Measurements from ENCODE around the gene KCNAB1.
A peak's percentile ranks its signal among the peaks of the same experiment; 100 is the strongest.

KCNAB1 gene

GRCh38 chr3:156417559-156418132 lies 297.3 kb downstream of the KCNAB1 start:
- no peak for DNase-seq

GRCh38 chr3:156418428-156418827 lies 298.1 kb downstream of the KCNAB1 start:
- no peak for DNase-seq

DNA sequence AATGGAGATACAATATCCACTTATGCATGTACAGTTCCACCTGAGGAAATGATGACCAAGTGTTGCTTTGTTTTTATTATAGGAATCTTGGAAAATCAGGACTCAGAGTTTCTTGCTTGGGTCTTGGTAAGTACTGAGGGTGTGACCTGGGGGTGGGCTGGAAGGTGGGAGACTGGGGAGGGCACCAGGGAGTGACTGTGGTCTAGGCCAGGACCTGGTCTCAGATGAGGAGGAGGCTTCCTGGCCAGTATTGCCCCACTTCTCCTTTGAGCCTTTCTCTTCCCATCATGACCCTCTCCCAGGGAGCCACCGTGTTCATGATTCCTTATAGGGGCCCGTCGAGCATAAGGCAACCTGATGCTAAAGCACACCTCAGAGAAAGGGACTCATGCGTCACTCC lies 301.2 kb downstream of the KCNAB1 start:
- no peak for DNase-seq

GRCh38 chr3:156424758-156425157 lies 304.4 kb downstream of the KCNAB1 start:
- no peak for DNase-seq

DNA sequence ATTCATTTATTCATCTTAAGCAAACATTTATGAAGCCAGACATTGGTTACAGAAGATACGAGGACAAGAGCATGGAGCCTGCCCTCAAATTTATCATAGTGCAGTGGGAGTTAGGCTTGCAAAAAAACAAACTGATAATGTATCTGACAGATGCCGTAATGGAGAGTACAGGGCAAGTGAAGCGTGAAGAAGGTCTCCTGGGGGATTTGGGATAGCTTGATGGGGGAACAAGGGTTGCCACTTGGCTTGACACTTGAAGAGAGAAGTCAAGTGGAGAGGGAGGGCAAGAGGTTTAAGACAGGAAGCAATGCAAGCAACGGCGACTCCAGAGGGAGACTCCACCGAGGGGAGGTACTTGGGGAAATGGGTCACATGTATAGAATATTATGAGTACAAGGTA lies 305.3 kb downstream of the KCNAB1 start:
- DNase-seq, result no peak

DNA sequence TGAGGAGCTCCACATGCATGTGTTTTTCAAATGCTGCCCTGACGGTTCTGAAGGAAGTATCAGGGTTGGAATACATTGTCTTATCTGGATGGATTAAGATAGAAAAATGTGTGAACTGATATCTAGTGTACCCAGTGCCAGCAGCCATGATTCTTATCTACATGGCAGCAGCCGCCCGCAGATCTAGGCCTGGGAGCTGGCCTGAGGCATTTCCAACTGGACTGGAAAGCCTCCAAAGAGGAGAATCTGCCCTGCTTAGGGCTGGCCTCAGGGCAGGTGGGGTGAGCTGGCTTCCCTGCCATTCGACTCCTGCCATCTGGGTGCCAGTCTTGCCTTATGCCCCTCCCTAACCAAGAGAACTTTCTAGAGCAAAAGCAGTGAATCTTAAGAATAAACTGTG lies 308.7 kb downstream of the KCNAB1 start:
- DNase-seq, result no peak

DNA sequence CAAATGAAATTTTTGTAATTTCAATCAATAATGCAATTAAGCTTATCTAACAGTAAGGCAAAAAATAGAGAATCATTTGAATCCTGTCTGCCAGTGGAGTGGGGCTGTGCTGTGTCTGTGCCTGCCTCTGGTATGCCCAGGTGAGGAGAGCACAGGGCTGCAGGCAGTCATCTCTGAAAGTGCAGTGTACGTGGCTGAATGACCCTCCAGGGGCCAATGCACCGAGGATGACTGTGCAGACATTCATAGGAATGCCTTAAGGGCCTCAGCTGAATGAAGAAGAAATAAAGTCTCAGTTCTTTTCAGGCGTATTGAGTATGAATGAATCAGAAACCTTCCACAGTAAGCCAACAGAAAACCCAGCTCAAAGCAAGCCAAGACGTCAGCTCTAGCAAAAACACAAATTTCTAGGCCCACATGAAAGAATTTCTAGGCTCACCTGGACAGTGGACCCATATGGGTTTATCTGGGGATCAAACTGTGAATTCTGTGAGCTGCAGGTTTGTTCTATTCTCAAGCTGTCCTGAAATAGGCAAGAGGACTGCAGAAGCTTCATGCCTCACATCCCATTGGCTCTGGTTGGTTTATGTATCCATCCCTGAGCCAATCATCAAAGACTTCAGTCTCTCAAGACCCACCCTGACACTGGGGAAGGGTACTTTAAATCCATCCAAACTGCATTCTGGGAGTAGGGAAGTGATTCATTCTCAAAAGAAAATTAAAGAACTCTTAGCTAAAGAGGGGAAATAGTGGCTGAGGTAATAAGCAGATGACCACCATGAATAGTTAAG lies 311.2 kb downstream of the KCNAB1 start:
- DNase-seq, result no peak

DNA sequence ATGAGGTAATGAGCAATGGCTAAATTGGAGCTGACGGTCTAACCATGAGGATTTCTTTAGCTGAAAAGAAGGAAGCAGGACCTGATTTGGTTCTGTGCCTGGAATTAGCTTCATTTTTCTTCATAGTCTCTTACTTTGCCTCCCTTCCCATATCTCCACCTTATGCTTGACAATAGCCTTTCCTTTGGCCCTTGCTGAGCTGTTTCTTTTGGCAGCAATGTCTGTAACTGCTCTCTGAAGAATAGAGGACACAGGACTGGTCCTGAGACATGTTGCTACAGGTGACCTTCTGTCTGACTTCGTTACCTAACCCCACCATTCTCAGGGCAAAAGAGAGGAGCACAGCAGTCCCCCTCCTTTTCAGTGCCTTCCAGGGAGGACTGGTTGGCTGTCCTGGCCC lies 312.2 kb downstream of the KCNAB1 start:
- no peak for DNase-seq

DNA sequence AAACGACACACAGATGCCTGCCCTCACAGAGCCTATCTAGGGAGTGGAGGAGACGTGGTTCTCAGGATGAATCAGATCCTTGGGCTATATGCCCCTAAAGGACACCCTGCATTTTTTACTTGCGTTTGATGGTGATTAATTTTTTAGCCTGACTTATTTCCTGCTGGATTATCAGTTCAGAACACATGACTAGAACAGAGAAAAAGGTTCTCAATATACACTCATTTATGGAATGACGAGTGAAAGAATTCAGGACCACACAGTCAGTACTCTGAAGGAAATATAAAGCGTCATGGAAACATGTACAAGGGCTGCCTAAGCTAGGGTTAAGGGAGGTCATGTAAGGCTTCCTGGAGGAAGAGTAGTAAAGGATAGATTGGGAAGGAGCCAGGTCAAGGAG lies 312.8 kb downstream of the KCNAB1 start:
- no peak for DNase-seq

DNA sequence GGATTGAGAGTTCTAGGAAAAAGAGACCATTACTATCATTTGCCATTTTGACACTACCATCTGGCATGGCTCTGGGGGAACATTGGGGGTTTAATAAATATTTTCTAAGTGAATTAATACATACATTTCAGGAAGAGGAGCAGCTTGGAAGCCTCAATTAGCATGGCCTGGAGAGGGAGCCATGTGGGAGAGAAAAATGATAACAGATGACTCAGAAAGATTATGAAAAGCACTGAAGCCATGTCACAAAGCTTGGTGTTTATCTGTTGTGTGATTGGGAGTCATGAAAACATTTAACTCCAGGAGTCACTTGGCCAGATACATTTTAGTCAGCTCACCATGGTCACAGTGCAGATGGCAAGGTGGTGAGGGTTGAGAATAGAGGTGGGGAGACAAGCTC lies 313.5 kb downstream of the KCNAB1 start:
- DNase-seq, result no peak

GRCh38 chr3:156434921-156435320 lies 314.5 kb downstream of the KCNAB1 start:
- no peak for DNase-seq

DNA sequence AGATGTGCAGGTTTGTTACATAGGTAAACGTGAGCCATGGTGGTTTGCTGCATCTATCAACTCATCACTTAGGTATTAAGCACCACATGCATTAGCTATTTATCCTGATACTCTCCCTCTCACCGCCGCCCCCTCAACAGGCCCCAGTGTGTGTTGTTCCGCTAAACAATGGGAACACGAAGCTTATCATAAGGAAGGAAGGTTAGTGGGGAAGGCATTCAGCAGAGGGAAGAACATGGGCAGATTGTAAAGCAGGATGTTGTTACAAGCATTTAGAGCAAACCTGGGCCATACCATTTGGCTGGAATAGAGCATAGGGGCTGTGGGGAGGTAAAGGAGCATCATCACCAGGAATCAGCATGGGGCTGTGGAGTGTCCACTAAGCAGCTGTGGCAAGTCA lies 322.7 kb downstream of the KCNAB1 start:
- no peak for DNase-seq

DNA sequence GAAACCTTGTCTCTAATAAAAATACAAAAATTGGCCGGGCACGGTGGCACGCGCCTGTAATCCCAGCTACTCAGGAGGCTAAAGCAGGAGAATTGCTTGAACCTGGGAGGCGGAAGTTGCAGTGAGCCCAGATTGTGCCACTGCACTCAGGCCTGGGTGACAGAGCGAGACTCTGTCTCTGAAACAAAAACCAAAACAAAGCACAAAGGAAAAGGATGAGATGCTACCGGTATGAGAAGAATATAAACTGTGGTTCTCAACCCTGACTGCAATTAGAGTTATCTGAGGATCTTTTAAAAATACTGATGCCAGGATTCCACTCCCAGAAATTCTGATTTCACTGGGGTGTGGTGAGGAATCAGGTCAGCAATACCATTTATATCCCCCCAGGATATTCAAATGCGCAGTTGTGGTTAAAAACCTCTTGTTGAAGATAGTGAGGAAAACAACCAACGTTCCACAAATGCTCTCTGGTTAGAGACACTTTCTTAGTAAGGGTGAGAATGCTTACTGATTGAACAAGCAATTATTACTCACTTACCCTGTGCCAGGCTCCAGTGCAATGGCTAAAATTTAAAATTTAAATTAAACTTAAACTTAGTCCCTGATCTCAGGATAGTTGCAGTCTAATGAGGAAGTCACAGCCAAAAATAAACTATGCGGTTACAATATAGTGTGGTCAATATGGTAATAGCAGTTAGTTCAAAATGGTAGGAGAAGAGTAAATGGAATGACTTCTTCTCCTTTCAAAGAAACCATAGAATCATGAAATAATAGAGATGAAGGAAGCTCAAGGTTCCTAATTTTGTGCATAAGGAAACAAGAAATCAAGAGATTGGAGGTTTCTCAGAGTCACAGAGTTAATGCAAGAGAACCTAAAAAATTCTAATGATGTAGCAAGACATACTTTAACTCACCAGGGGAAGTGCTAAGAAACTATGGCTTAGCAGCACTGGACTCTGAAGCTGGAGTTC lies 325.0 kb downstream of the KCNAB1 start:
- DNase-seq, result no peak

DNA sequence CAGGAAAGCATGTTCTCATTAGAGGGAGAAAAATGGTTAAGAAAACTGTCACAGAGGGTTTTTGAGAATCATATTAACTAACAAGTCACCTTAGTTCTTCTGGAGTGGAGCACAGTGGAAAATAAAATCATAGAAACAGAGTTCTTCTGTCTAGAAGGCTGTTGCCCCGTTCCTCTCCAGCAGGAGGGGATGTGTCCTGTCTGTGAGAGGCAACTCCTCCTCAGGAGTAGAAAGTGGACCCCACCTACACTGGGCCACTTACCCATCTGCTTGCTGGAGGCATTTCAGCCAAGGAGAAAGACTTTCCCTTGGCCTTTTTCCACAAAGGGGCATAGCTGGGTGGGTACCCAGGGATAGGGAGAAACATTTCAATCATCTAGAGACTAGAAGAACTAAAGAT lies 327.9 kb downstream of the KCNAB1 start:
- peak in 1 of 2 donors; percentile 3 for DNase-seq

DNA sequence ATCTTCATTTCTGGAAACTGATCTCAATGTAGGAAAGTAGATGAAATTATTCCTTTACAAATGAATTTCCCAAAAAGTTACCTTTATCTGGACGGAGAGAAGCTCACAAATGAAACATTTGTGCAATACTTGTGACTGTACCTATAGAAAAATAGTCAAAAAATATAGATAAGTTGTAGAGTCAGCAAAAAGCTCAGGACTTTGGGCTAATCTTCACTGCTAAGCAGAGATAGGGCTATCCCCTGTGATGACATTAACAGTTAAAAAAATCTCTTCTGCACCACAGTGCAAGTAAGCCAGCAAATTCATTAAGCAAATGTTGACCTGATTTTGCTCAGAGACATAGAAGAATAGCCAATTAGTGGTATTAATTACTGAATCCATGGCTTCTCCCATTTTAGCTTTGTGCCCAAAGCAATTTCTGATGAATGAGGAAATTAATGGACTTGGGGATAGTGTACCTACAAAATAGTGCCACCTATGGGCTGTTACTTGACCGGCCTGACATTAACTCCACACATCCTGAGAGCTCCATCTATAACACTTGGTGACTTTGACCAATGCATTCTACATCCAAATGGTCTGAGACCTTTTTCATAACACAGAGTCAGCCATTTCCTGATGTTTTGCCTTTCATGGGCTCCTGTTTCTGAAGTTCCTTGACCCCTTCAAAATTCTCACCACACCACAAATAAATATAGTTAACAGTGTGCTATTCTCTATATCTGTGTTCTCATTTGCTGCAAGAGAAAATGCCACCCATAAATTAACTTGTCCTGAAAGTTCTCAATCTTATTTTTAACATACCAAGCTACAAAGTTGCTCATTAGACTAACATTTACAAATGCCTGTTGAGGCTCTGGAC lies 329.6 kb downstream of the KCNAB1 start:
- DNase-seq, result no peak

GRCh38 chr3:156455839-156456238 lies 335.5 kb downstream of the KCNAB1 start:
- DNase-seq, result no peak

GRCh38 chr3:156456771-156457224 lies 336.4 kb downstream of the KCNAB1 start:
- no peak for DNase-seq

- DNase-seq, result no peak
Observed at GRCh38 chr3:156459434-156459833, 339.1 kb downstream of the KCNAB1 start.

DNA sequence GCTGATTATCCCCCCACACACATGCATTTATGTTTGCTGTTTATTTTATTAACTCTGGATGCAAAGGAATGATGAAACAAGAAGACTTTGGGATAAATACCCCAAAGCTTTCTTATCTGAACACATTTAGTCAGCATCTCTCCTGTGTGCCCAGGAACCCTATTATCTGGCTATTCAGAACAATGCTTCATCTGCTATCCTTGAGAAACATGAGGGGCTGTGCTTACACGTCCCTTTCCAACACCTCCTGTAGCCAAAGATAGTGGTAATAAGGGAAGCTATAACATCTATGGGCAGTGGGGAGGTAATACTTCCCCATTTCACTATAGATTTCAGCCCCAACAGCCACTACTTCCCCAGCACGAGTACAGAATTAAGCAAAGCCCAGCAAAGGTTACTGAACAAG lies 339.8 kb downstream of the KCNAB1 start:
- no peak for DNase-seq

DNA sequence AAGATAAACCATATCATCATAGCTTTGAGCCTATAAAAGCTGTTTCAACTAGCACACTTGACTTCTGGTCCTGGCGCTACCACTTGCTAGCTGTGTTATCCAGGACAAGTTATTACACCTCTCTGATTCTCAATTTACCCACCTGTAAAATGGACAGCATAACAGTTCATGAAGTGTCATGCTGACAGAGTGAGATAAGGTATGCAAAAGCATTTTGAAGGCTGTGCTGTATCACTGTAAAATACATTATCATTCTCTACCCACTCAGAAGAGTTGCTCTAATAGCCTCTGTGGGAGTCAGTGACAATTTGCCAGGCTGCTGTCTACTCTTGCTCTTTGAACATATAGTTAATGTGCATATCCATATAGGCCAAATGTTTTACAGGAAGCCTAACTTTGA lies 341.5 kb downstream of the KCNAB1 start:
- no peak for DNase-seq

DNA sequence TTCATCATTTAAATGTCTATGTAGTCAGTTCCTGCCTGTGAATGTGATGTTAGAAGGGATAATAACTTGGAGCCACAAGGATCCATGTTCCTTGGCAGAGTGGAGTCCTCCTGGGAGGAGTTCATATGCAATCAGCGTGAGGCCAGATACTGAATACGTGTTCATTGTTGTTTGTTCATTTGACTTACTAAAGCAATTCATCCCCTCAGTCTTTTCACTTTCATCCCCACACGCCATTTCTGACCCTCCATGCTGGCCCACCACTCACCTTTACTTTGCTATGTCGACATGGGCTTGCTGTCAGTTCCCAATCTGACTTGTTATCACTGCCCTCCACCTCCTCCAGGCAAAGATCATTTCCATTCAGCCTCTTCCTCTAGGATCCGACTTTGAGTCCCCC lies 342.7 kb downstream of the KCNAB1 start:
- no peak for DNase-seq

DNA sequence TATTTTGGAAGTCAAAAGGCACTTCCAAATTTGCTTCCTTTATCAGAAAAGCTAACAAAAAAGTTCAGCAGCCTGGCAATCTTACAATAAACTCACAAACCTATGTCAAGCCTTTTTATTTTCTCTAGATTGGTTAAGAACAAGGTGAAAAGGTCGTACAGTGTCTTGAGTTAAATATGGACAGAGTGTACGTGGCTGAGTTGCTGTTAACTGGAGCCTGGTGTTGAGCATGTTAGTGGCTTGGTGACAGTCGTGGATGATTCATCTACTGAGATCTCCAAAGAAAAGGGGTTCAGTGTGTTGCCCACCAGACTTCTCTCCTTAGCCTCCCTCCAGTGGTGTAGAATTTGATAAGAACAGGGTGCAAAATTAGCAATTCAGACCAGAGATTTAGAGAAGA lies 344.8 kb downstream of the KCNAB1 start:
- DNase-seq, result no peak

DNA sequence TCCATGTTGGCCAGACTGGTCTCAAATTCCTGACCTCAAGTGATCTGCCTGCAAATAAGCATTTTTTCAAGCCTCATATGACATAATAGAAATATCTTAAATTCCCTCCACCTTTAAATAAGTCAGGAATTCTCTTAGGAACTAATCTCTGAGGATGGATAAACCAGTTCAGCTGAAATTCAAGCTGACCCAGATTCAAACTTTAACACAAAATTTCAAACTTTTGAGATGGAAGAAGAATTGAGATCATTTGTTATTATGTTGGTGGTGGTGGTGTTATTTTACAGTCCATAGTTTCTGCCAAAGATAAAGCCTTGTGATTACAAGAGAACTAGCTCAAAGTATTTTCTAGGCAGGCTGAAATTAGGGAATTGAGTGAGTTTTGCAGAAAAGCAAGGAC lies 349.1 kb downstream of the KCNAB1 start:
- DNase-seq, result no peak

All from stimulated activated CD4-positive, alpha-beta T cell treated with anti-CD3 and anti-CD28 coated beads, Interleukin-2, amount 100 ng/mL, for 48 hours (primary cell).